Heart right ventricle (tissue), 16 donors: ENCODE results near the gene LRRTM3. TPM values are rescaled to one million over a fixed set of nuclear protein-coding genes. Genes with fewer than 3 reads are reported as not detected.

Experiments used
- ATAC-seq, 8 donors: fragments of 200-7000 bp; cut with Tn5 transposase; one replicate each; pipeline ENCODE4 v1.9.1; 2020; ENCODE audit warnings: mild to moderate bottlenecking in 8 of 8, moderate library complexity in 8 of 8, moderate number of reproducible peaks in 1 of 8
- DNase-seq, 2 donors: peaks; one replicate each; pipeline ENCODE4 v3.0.0-alpha.2; 2020
- H3K27ac ChIP-seq, 10 donors: fragments of 200-600 bp; sonication (generic) in 2 of 10; one replicate each; pipeline versions ENCODE4 v1.5.0 to v1.8.0; 2020 to 2022; ENCODE audit warnings: mild to moderate bottlenecking in 3 of 10
- H3K27me3 ChIP-seq, 7 donors: fragments of 200-600 bp; one replicate each; pipeline ENCODE4 v1.8.0; 2021 to 2022; ENCODE audit warnings: mild to moderate bottlenecking in 2 of 7
- H3K36me3 ChIP-seq, 9 donors: fragments of 200-600 bp; sonication (generic) in 1 of 9; one replicate each; pipeline versions ENCODE4 v1.5.0 to v1.8.0; 2020 to 2022; ENCODE audit warnings: mild to moderate bottlenecking in 2 of 9
- H3K4me1 ChIP-seq, 9 donors: fragments of 200-600 bp; sonication (generic) in 1 of 9; one replicate each; pipeline versions ENCODE4 v1.5.0 to v1.8.0; 2020 to 2022; ENCODE audit warnings: mild to moderate bottlenecking in 4 of 9
- H3K4me3 ChIP-seq, 10 donors: fragments of 200-600 bp; sonication (generic) in 2 of 10; one replicate each; pipeline versions ENCODE4 v1.5.0 to v1.8.0; 2020 to 2022; ENCODE audit warnings: mild to moderate bottlenecking in 7 of 10, moderate library complexity in 2 of 10
- H3K9me3 ChIP-seq, 11 donors: fragments of 200-600 bp in 10 of 11; sonication (generic) in 2 of 11; one replicate each; pipeline versions ENCODE4 v1.5.0 to v1.8.0; 2013 to 2022; ENCODE audit warnings: mild to moderate bottlenecking in 2 of 11, control low read depth in 1 of 11, moderate library complexity in 1 of 11
- WGBS, 2 donors: extraction: QIAGEN DNeasy Blood & Tissue Kit; methylation state at CpG; one replicate each; pipeline ENCODE4 v1.1.7; 2013; ENCODE audit warnings: inconsistent platforms in 1 of 2; 5-methylcytosine and 5-hydroxymethylcytosine counted together
- intact Hi-C, 10 donors: fragments of 100-400 bp; cut with DNase I; formaldehyde crosslinking; loops; one replicate each; pipeline versions ENCODE4 v1.11.1 to v1.14.2; 2022
- polyA plus RNA-seq, 2 donors: library from polyadenylated mRNA; stranded (reverse); fragments of 200-250 nt; gene quantifications; one replicate each; pipeline ENCODE4 v1.2.3, GENCODE V29; 2013
- total RNA-seq, 10 donors: library from RNA; stranded (reverse); fragmentation: NEBNext Ultra II Directional in 3 of 10; extraction: Animal tissue kit (Norgen Biotek cat#: 25700) in 3 of 10; gene quantifications; one replicate each; pipeline versions ENCODE4 v1.2.1 to v1.2.4, GENCODE V29; 2021 to 2023
- TF ChIP-seq, protein P1 (sequence below), 9 donors: fragments of 200-600 bp; sonication (generic) in 2 of 9; IDR thresholded peaks; one replicate each; pipeline versions ENCODE4 v1.5.0 to v1.8.0; 2021 to 2022; ENCODE audit warnings: antibody characterized with exemption in 9 of 9, mild to moderate bottlenecking in 5 of 9, moderate library complexity in 1 of 9
- donor health status: Arrhythmogenic right ventricular cardiomyopathy.
- donor health status: ischemic (EF 13 %, LVEDD 7.1; RV severe dilation, severe dysfunction).
- donor health status: healthy with polysubstance abuse.
- donor health status: DM: no; HTN: yes; CAD: no.
- donor health status: DM: no; HTN: no; CAD: no.
- donor health status: ischemic (EF 25% LVEDD 6.9; RV normal size, moderate dysfunction).
- donor health status: ischemic (EF 25% LVEDD 5.7; RV mildly dilated, moderate dysfunction).
- donor health status: healthy.
- donor health status: DM: yes; HTN: yes; CAD: no.
- donor health status: Ischemic cardiomyopathy.
- donor health status: ischemic (EF 35%, LVEDD 5.7; RV mildly dilated, moderate dysfunction).
- donor health status: nonischemic (EF 11% LVEDD 7.7; RV severe dilation, severe dysfunction).
- donor health status: DM: yes; HTN: yes; CAD: no.
- donor health status: PGD.
- donor health status: ischemic (EF 29% LVEDD 5.4; RV normal size, mild dysfunction).
- donor health status: nonischemic (EF 23%, LVEDD 6.1; RV moderate dilation, normal function).

The LRRTM3 gene
- total and polyA plus RNA-seq, 12 donors: not detected

- H3K27ac ChIP-seq: peak overlapping the region in 2 of 10 donors; percentile 30 to 41
These were observed 32.6 kb downstream of the LRRTM3 start for GRCh38 chr10:66958466-66958865.

GRCh38 chr10:66964946-66965345 lies 39.1 kb downstream of the LRRTM3 start:
- intact Hi-C loops: no loop called here
- no peak for DNase-seq
- ATAC-seq: no peak
- no peak overlapping the region for H3K4me3 ChIP-seq
- H3K4me1 ChIP-seq: peaks cover 0 to under 1% (median 0%) of the 10 kb centered on the region in 9 donors
- no peaks in the 10 kb centered on the region for H3K9me3 ChIP-seq
- 56 to 60% methylated on average over 4 of the region's 4 CpGs for WGBS, 2 donors
- no peaks in the 10 kb centered on the region for H3K27me3 ChIP-seq
- no peaks in the 10 kb centered on the region for H3K36me3 ChIP-seq
- TF ChIP-seq, protein P1, sequence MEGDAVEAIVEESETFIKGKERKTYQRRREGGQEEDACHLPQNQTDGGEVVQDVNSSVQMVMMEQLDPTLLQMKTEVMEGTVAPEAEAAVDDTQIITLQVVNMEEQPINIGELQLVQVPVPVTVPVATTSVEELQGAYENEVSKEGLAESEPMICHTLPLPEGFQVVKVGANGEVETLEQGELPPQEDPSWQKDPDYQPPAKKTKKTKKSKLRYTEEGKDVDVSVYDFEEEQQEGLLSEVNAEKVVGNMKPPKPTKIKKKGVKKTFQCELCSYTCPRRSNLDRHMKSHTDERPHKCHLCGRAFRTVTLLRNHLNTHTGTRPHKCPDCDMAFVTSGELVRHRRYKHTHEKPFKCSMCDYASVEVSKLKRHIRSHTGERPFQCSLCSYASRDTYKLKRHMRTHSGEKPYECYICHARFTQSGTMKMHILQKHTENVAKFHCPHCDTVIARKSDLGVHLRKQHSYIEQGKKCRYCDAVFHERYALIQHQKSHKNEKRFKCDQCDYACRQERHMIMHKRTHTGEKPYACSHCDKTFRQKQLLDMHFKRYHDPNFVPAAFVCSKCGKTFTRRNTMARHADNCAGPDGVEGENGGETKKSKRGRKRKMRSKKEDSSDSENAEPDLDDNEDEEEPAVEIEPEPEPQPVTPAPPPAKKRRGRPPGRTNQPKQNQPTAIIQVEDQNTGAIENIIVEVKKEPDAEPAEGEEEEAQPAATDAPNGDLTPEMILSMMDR (IDR thresholded peaks at IDR 0.05): no peak
- no peak overlapping the region for H3K27ac ChIP-seq

More at GRCh38 chr10:66958466-66958865, 32.6 kb downstream of the LRRTM3 start:
- Histone ChIP-seq H3K4me3 (peak overlapping the region in 5 of 10 donors; percentile 20 to 31 (median 25)), H3K27me3 (no peaks in the 10 kb centered on the region), H3K4me1 (peaks cover 0 to 19% (median 5%) of the 10 kb centered on the region in 9 donors), H3K9me3 (no peaks in the 10 kb centered on the region), H3K36me3 (no peaks in the 10 kb centered on the region)
- DNase-seq (no peak), ATAC-seq (peak in 1 of 8 donors; percentile 37)
- intact Hi-C loops: loop anchor here in 2 of 10 donors (10.0 kb wide), 2 partner anchors 556 to 566 kb away; no protein-coding TSS in a partner anchor
- WGBS, 2 donors: 44 to 45% methylated on average over 2 of the region's 2 CpGs
- TF ChIP-seq, protein P1 (IDR thresholded peaks at IDR 0.05): no peak

GRCh38 chr10:66980246-66980815 lies 54.5 kb downstream of the LRRTM3 start:
- ATAC-seq (no peak), DNase-seq (no peak)
- Histone ChIP-seq H3K27me3 (no peaks in the 10 kb centered on the region), H3K9me3 (no peaks in the 10 kb centered on the region), H3K27ac (no peak overlapping the region), H3K4me3 (no peak overlapping the region), H3K4me1 (no peaks in the 10 kb centered on the region), H3K36me3 (no peaks in the 10 kb centered on the region)
- TF ChIP-seq, protein P1 (IDR thresholded peaks at IDR 0.05): no peak
- WGBS, 2 donors: 85% methylated on average over 4 of the region's 4 CpGs
- intact Hi-C loops: no loop called here

GRCh38 chr10:66981361-66982052 lies 55.7 kb downstream of the LRRTM3 start:
- ATAC-seq (no peak), DNase-seq (no peak)
- TF ChIP-seq, protein P1 (IDR thresholded peaks at IDR 0.05): no peak
- Histone ChIP-seq H3K36me3 (no peaks in the 10 kb centered on the region), H3K4me1 (no peaks in the 10 kb centered on the region), H3K4me3 (no peak overlapping the region), H3K27ac (no peak overlapping the region), H3K27me3 (no peaks in the 10 kb centered on the region), H3K9me3 (no peaks in the 10 kb centered on the region)
- intact Hi-C loops: no loop called here
- WGBS, 2 donors: 71 to 85% methylated on average over 3 of the region's 3 CpGs
